GM12864 (cell line): ENCODE results near the gene TBCK.

Source experiments
- DNase-seq: peaks from one replicate; pipeline ENCODE4 v3.0.0-alpha.2; 2011; ENCODE audit warnings: low read depth
- H3K4me3 ChIP-seq: 2 replicates; pipeline ENCODE4 v1.5.1; 2011; ENCODE audit warnings: mild to moderate bottlenecking, low read depth, low read length, control low read depth
- CTCF ChIP-seq: IDR thresholded peaks from 2 replicates; pipeline ENCODE4 v1.5.1; 2011; ENCODE audit warnings: low read depth, mild to moderate bottlenecking, moderate library complexity, low read length, control low read depth, inconsistent platforms; ENCODE audit errors: missing control alignments

TBCK gene

GRCh38 chr4:106270736-106271135 is 45.3 kb downstream of the TBCK start:
- DNase-seq, result no peak
- no peak for TF ChIP-seq CTCF
- H3K4me3 ChIP-seq, result no peak overlapping the region

- no peak for TF ChIP-seq CTCF
Measured at GRCh38 chr4:106269711-106270110, 46.3 kb downstream of the TBCK start.

GRCh38 chr4:106268786-106269185 is 47.2 kb downstream of the TBCK start:
- H3K4me3 ChIP-seq, result no peak overlapping the region
- no peak for TF ChIP-seq CTCF
- DNase-seq, result no peak

More at GRCh38 chr4:106269711-106270110, 46.3 kb downstream of the TBCK start:
- no peak for DNase-seq
- no peak overlapping the region for H3K4me3 ChIP-seq

- peak; percentile 49 for TF ChIP-seq CTCF
- peak; percentile 12 for DNase-seq
- H3K4me3 ChIP-seq, result no peak overlapping the region
Measured at GRCh38 chr4:106266201-106266600, 49.8 kb downstream of the TBCK start.

- DNase-seq, result no peak
- TF ChIP-seq CTCF, result no peak
- no peak overlapping the region for H3K4me3 ChIP-seq
Measured at GRCh38 chr4:106264331-106264728, 51.7 kb downstream of the TBCK start.

- H3K4me3 ChIP-seq, result no peak overlapping the region
- no peak for TF ChIP-seq CTCF
- no peak for DNase-seq
Measured at GRCh38 chr4:106263594-106264330, 52.2 kb downstream of the TBCK start.

- DNase-seq, result no peak
- no peak overlapping the region for H3K4me3 ChIP-seq
- TF ChIP-seq CTCF, result no peak
Measured at GRCh38 chr4:106261980-106262379, 54.0 kb downstream of the TBCK start.
